ENCODE results near the gene NLGN4X.

DNA sequence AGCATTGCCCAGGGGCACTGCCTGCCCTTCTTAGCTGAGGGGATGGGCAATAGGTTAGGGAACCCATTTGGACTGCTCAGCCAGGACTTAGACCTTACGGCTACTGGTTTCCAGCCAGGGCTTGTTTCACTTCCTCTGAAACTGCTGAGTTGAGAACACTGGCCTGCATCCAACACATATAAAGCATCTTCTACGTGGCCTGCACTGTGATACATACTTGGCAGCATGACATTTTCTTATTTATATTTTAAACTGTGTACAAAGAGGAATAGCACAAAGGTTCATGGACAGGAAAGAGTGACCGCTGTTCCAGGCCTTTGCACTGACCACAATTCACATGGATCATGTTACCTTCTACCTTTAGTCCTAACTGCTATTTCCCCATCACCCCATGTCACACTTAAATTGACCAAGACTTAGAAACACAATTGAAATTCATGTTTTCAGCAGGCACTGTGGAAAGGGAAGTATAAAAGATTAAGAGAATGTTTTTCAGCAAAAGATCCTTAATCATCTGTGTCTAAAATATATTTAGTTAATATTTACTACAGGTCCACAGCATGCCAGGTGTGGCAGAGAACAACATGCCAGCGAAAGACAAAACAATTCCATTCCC lies 43.7 kb downstream of the NLGN4X start:
- TF ChIP-seq CTCF (IDR thresholded peaks at IDR 0.05) (no peak), POLR2A (IDR thresholded peaks at IDR 0.05) (no peak), EP300 (IDR thresholded peaks at IDR 0.05) (no peak), POLR2AphosphoS5 (IDR thresholded peaks at IDR 0.05) (no peak)

Data from upper lobe of left lung (tissue), 4 donors.